Colon (tissue), 2 donors: ENCODE results near the gene ATP13A2.
"Not testable (repeated sequence)": the region's sequence is repeated elsewhere in the genome, so short reads cannot be mapped to it uniquely, and the experiment has no call there.

Experiments used
- FAIRE-seq: peaks from 2 replicates; lab custom pipeline; 2012; peaks lifted over from hg19 to GRCh38; lab: Jason Lieb, UNC
- donor health status: control.
- donor health status: control.

The ATP13A2 gene

DNA sequence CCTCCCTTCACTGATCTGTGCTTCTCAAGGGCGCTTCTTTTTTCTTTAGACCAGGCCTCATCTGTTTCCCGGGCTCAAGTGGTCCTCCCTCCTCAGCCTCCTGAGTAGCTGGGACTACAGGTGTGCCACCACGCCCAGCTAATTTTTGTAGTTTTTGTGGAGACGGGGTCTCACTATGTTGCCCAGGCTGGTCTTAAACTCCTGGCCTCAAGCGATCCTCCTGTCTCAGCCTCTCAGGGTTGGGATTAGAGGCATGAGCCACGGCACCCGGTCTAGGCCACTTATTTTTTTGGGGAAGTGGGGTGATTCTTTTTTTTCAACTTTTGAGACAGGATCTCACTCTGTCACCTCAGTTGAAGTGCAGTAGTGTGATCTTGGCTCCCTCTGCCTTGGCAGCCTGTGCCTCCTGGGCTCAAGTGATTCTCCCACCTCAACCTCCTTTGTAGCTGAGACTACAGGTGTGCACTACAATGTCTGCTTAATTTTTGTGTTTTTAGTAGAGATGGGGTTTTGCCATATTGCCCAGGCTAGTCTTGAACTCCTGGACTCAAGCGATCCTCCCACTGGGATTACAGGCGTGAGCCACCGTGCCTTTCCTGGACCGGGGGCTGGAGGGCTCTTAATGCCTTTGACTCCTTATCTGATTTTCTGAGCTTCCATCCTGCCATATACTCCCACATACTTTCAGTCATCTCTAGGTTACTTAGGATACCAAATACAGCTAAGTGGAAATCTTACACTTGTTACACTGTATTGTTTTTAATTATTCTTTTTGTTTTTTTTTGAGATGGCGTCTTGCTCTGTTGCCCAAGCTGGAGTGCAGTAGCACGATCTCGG lies 50.2 kb downstream of the ATP13A2 start:
- no peak for FAIRE-seq

DNA sequence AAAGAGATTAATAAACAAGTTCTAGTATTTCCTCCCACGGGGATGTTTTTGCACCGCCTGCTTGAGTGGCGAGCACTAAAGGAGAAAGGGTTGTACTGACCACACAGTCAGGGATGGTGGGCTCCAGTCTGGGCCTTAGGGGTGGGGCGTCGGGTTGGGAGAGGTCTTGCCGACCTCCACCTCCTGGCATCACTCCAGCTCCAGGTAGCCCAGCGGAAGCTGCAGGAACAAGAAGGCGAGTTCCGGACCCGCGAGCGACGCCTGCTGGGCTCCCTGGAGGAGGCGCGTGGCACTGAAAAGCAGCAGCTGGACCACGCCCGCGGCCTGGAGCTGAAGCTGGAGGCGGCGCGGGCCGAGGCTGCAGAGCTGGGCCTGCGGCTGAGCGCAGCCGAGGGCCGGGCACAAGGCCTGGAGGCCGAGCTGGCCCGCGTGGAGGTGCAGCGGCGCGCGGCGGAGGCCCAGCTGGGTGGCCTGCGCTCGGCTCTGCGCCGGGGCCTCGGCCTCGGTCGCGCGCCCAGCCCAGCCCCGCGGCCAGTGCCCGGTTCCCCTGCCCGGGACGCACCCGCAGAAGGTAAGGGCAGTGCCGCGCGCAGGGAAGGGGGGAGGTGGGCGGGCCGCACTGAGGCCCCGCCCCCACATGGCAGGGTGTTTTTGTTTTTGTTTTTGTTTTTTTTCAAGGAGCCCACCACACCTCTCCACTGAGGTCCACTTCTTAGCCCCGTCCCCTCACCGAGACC lies 51.0 kb downstream of the ATP13A2 start:
- no peak for FAIRE-seq

DNA sequence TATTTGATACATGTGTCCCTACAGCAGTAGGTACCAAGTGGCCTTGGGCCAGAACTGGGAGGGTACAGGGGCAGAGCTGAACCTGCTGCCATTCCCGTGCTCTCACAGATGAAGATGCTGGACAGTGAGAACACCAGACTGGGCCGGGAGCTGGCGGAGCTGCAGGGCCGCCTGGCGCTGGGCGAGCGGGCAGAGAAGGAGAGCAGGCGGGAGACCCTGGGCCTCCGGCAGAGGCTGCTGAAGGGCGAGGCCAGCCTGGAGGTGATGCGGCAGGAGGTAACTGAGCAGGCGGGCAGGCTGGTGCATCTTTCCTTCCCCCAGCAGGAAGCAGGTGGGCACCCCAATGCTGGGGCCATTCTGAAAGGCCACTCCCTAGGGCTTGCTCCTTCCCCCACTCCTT lies 53.3 kb downstream of the ATP13A2 start:
- no peak for FAIRE-seq

DNA sequence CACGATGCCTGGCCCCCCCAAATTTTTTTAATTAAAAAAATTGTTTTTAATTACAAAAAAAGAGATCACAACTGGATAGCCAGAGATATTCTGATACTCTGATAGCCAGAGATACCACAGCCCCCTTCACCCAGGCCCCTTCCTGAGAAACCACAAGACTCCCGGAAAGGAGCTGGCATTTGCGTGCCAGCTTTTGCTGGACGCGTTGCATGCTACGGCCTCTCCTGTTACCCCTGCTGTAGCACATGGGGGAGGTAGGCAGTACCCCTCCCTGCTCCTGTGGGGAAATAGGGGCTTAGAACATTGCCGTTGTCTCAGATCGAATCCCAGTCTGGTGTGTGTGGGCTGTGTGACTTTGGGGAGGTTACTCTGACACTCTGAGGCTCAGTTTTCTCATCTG lies 54.0 kb downstream of the ATP13A2 start:
- FAIRE-seq, result no peak

DNA sequence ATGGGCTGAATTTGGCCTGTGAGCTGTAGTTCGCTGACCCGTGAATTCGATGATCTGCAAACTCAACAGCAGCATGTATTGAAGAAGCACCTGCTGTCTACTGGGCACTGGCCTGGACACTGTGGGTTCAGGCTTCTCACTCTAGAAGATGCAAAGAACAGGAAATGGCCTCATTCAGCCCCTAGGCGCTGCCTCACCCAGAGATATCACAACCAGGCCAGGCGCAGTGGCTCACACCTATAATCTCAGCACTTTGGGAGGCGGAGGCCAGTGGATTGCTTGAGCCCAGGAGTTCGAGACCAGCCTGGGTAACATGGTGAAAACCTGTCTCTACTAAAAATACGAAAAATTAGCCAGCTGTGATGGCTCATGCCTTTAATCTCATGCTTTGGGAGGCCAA lies 55.0 kb downstream of the ATP13A2 start:
- FAIRE-seq, result no peak

DNA sequence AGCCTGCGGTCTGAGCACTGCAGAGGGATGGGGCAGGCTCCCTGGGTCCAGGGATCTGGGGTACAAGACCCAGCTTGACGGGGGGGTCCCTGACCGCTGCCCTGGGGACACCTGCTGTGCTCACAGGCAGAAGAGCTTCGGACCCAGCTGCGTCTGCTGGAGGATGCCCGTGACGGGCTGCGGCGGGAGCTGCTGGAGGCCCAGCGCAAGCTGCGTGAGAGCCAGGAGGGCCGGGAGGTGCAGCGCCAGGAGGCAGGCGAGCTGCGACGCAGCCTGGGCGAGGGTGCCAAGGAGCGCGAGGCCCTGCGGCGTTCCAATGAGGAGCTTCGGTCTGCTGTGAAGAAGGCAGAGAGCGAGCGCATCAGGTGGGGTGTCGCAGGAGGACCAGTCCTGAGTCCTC lies 56.5 kb downstream of the ATP13A2 start:
- FAIRE-seq, result no peak

DNA sequence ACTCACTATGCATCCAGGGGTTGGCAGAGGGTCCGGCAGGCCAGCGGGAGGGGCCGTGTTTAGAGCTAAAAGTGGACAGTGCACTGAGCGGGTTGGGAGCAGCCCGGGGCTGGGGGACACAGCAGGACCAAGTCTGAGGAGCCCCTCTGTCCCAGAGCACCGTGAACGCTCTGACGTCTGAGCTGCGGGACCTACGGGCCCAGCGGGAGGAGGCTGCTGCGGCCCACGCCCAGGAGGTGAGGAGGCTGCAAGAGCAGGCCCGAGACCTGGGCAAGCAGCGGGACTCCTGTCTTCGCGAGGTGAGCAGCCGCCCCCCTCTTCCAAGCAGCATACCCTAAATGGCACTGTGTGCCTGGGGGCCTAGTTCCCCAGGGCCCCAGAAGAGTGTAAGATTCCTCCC lies 57.1 kb downstream of the ATP13A2 start:
- no peak for FAIRE-seq

DNA sequence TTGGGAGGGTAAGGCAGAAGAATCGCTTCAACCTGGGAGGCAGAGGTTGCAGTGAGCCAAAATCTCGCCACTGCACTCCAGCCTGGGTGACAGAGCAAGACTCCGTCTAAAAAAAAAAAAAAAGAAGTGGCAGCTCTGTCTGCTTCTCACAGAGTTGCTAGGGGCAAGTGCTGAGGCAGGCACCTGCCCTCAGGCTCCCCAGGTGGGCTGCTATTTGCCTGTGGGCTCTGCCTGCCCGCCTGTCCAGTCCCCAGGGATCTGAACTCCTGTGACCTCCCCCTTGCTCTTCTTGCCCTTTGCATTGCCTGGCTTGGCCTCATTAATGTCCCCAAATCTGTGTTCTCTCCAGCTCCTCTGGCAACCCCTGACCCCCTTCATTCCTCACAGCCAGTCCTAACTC lies 59.4 kb downstream of the ATP13A2 start:
- FAIRE-seq, result not testable (repeated sequence)

DNA sequence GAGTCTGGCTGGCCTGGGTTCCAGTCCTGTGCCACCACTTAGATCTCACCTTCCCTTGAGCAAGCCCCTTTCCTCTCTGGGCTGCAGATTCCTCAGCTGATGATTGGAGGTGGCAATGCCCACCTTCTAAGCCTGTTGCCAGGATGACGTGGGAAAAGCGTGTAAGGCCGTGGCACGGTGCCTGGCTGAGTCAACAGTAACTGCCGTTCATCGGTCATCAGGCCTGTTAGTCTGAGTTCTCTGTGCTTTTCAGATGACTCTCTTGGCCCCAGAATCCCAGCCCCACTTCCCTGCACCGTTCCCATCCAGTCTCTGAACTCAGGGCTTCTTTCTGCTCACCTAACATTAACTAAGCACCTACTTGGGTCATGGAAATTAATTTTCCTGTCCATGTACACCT lies 62.7 kb downstream of the ATP13A2 start:
- not testable (repeated sequence) for FAIRE-seq

DNA sequence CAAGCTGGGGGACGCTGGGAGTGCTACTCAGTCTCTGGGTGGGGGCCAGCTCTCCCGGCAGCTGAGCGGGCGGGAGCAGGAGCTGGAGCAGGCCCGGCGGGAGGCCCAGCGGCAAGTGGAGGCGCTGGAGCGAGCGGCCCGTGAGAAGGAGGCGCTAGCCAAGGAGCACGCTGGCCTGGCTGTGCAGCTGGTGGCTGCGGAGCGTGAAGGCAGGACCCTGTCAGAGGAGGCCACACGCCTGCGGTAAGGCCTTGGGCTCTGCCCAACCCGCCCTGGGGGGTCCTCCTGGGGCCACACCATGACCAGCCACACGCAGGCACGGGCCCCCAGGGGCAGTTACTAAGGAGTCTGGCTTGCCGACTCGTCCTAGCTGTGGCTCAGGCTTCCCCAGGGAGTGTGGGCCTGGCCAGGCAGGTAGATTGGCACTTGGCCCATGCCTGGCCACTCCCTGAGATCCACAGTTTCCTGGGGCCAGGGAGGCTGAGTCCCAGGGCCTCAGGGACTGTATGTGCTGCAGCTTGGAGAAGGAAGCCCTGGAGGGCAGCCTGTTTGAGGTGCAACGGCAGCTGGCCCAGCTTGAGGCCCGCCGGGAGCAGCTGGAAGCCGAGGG lies 63.3 kb downstream of the ATP13A2 start:
- FAIRE-seq, result not testable (repeated sequence)

DNA sequence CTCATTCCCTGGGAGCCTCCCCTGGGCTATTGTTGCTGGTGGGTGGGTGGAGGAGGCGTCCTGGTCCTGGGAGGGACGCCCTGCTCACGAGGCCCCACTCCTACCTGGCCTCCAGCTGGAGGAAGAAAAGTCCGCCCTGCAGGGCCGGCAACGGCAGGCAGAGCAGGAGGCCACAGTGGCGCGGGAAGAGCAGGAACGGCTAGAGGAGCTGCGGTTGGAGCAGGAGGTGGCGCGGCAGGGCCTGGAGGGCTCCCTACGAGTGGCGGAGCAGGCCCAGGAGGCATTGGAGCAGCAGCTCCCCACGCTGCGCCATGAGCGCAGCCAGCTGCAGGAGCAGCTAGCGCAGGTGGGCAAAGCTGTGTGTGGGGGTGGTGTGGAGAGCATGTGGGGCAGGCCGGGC lies 65.1 kb downstream of the ATP13A2 start:
- no peak for FAIRE-seq

DNA sequence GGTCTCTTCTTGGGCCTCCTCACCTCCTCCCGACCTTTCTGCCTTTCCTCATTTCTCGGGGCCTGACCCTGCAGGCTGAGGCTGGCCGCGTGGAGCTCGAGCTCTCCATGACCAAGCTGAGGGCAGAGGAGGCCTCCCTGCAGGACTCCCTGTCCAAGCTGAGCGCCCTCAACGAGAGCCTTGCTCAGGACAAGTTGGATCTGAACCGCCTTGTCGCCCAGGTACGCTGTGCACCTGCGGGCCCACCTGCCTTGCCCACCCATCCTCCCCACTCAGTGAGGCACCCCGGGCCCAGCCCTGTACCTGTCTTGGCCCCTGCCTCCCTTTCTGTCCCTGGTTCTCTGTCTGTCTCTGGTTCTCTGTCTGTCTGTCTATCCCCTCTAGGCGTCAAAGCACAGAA lies 65.5 kb downstream of the ATP13A2 start:
- FAIRE-seq, result not testable (repeated sequence)

DNA sequence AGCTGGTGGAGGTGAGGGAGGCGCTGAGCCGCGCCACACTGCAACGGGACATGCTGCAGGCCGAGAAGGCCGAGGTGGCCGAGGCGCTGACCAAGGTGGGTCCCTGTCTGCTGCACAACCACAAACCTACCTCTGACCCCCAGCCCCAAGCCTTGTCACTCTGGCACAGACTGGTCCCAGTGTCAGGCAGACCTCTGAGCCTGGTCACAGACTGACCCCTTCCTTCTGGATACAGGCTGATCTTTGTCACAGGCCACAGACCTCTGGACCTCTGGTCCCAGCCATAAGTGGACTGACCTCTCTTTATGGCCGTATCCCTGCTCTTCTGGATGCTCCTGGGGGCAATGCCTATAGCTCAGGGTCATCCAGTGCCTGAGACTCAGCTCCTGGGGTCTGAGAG lies 66.2 kb downstream of the ATP13A2 start:
- FAIRE-seq, result not testable (repeated sequence)

DNA sequence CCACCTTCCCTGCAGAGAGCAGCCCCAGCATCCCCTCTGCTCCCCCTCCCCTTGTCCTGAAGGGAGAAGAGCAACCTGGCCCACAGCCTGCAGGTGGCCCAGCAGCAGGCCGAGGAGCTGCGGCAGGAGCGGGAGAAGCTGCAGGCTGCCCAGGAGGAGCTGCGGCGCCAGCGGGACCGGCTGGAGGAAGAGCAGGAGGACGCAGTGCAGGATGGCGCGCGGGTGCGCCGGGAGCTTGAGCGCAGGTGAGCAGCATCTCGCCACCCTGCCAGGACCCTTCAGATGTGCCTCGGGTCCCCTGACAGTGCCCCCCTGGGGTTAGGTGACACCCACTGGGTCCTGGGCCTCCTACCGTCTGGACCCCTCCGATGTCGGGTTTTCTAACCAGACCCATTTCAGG lies 67.7 kb downstream of the ATP13A2 start:
- FAIRE-seq, result no peak

DNA sequence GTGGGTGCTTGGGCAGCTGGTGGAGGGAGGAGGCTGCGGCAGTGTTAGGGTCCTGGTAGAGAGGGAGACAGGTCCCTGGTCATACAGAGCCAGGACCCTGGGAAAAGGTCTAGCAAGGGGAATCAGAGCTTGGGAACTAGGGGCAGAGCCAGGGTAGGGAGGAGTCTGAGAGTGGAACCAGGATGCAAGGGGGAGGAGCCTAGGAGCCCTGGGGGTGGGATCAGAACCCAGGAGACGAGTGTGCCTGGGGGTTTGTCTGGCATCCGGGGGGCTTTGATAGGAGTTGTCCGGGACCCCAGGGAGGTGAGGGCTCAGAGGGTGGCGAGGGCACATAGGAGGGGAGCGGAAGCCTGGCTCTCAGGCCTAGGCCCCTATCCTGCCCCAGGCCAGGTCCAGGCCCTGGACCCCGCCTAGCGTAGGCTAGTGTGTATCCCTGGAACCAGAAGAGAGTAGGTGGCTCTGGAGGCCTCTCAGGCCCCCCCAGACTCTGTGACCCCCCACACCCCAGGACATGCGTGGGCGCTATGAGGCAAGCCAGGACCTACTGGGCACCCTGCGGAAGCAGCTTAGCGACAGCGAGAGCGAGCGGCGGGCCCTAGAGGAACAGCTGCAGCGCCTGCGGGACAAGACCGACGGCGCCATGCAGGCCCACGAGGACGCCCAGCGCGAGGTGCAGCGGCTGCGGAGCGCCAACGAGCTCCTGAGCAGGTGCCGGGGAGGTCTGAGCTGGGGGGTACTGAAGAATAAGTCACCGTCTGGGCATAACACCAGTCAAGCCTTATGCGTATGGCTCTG lies 72.1 kb downstream of the ATP13A2 start:
- not testable (repeated sequence) for FAIRE-seq

DNA sequence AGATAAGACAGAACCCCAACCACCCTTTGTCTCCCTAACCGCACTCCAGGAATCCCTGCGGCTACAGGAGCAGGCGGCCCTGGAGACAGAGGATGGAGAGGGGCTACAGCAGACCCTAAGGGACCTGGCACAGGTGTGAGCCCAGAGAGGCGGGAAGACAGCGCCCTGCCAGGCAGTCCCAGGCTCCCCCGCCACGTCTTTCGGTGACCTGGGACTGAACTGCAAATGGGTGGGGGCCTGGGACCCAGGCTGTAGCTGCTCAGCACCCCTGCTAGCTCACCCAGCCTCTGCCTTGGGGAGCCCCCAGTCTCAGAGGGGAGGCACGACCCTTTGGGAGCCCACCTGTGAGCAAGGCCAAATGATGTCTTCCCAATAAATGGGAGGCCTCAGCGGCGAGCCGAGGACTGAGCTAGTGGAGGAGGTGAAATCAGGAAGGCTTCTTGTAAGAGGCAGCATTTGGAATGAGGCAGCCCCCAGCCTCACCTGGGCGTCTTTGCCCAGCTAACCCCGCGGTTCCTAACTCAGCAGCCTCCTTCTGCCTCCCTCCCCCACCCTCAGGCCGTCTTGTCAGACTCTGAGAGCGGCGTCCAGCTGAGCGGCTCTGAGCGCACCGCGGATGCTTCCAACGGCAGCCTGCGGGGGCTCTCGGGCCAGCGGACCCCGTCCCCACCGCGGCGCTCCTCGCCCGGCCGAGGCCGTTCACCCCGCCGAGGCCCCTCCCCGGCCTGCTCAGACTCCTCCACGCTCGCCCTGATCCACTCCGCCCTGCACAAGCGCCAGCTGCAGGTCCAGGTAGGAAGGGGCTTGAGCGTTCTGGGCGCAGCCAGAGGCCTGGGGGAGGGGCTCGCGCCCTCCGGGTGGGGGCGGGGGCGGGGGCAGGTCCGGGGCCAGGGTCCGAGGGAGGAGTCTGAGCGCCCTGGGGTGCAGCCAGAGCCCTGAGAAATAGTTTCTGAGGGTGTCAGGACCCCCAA lies 73.1 kb downstream of the ATP13A2 start:
- FAIRE-seq, result no peak

DNA sequence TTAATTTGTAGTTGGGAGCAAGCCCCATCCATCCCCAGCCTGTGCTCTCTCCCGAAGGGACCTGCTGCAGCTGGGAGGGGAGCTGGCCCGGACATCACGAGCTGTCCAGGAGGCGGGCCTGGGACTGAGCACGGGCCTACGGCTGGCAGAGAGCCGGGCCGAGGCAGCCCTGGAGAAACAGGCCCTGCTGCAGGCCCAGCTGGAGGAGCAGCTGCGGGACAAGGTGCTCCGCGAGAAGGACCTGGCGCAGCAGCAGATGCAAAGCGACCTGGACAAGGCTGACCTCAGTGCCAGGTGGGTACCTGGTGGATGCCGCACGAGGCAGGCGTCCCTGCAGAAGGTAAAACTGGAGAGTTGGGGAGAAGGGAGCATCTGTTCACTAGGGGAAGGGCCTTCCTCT lies 75.1 kb downstream of the ATP13A2 start:
- FAIRE-seq, result not testable (repeated sequence)
